GM15510 (cell line): ENCODE measurements around the gene VIPR2.

Experiments used
- POLR2A ChIP-seq: IDR thresholded peaks from 3 replicates; pipeline ENCODE4 v1.6.1; 2011; ENCODE audit warnings: borderline replicate concordance; ENCODE audit not compliant: insufficient read length; ENCODE audit errors: extremely low read depth

VIPR2 gene

GRCh38 chr7:159070431-159071148 lies 74.1 kb downstream of the VIPR2 start:
- no peak for TF ChIP-seq POLR2A

- no peak for TF ChIP-seq POLR2A
These were observed 75.7 kb downstream of the VIPR2 start for GRCh38 chr7:159068893-159069448.

GRCh38 chr7:159068488-159068811 lies 76.2 kb downstream of the VIPR2 start:
- no peak for TF ChIP-seq POLR2A

GRCh38 chr7:159067576-159068487 lies 76.8 kb downstream of the VIPR2 start:
- no peak for TF ChIP-seq POLR2A

- no peak for TF ChIP-seq POLR2A
These were observed 77.7 kb downstream of the VIPR2 start for GRCh38 chr7:159066816-159067575.

- no peak for TF ChIP-seq POLR2A
These were observed 78.7 kb downstream of the VIPR2 start for GRCh38 chr7:159065852-159066480.

- TF ChIP-seq POLR2A, result no peak
These were observed 79.7 kb downstream of the VIPR2 start for GRCh38 chr7:159064816-159065510.

GRCh38 chr7:159064121-159064815 lies 80.4 kb downstream of the VIPR2 start:
- no peak for TF ChIP-seq POLR2A

- TF ChIP-seq POLR2A, result no peak
These were observed 81.4 kb downstream of the VIPR2 start for GRCh38 chr7:159063046-159063840.

- TF ChIP-seq POLR2A, result no peak
These were observed 82.1 kb downstream of the VIPR2 start for GRCh38 chr7:159062569-159062968.

- TF ChIP-seq POLR2A, result no peak
These were observed 82.9 kb downstream of the VIPR2 start for GRCh38 chr7:159061674-159062212.

- TF ChIP-seq POLR2A, result no peak
These were observed 83.5 kb downstream of the VIPR2 start for GRCh38 chr7:159061209-159061608.
